GM19452 (cell line): ENCODE results near the gene DDB1.

Experiments
- ATAC-seq: cut with Tn5 transposase; IDR thresholded peaks from one replicate; pipeline ENCODE4 v1.9.1; 2021; ENCODE audit not compliant: unreplicated experiment

DDB1 gene

DNA sequence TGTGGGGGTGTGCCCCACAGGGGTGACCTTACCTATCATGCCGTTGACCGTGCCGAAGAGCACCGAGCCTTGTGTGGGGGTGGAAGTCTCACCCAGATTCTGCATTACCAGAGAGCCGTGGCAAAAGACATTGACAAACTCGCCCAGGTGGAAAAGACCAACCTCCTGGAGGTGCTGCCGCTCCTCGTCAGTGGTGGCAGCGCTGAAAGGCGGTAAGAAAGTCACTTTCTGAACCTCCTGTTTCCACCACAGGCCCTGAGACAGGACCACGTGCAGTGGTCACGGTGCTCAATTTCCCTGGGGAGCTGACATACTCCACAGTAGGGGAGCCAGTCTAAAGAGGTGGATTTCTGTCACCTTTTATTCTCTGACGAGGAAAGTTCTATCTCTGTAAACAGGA lies 30.4 kb downstream of the DDB1 start:
- no peak for ATAC-seq

GRCh38 chr11:61298663-61299244 lies 34.2 kb downstream of the DDB1 start:
- no peak for ATAC-seq

DNA sequence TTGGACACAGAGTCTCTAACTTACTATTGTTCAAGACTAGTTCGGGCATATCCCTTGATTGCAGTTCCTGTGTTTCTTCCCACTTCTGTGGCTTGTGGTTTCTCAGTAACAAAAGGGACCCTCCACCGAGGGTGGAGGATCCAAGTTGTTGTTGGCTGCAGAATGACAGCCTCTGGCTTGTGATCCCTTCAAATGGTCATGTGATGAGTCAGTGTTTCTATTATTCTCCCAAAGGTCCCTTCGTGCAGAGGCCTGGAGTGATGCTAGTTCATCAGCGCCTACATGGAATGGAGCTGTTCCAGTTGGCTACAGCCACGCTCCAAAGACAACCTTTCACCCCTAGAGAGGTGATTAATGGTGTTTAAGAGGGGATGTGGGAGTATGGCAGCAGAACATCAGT lies 35.2 kb downstream of the DDB1 start:
- ATAC-seq: no peak

- ATAC-seq: no peak
These were observed 35.6 kb downstream of the DDB1 start for GRCh38 chr11:61297341-61297740.

DNA sequence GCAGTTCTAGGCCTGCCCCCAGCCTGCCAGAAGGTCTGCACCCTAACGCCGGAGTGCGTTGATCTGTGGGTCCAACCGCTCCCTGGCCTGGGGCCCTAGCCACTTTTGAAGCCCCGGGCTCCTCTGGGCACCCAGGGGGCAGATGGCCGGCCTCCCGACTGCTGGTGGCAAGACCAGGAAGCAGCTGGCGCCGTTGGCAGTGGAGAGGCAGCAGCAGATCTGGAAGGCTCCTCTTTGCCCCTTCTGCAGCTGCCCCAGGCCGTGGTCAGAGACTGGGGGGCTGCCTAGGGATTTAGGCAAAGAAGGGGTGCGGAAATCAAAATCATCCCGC lies 37.3 kb downstream of the DDB1 start:
- ATAC-seq: no peak

DNA sequence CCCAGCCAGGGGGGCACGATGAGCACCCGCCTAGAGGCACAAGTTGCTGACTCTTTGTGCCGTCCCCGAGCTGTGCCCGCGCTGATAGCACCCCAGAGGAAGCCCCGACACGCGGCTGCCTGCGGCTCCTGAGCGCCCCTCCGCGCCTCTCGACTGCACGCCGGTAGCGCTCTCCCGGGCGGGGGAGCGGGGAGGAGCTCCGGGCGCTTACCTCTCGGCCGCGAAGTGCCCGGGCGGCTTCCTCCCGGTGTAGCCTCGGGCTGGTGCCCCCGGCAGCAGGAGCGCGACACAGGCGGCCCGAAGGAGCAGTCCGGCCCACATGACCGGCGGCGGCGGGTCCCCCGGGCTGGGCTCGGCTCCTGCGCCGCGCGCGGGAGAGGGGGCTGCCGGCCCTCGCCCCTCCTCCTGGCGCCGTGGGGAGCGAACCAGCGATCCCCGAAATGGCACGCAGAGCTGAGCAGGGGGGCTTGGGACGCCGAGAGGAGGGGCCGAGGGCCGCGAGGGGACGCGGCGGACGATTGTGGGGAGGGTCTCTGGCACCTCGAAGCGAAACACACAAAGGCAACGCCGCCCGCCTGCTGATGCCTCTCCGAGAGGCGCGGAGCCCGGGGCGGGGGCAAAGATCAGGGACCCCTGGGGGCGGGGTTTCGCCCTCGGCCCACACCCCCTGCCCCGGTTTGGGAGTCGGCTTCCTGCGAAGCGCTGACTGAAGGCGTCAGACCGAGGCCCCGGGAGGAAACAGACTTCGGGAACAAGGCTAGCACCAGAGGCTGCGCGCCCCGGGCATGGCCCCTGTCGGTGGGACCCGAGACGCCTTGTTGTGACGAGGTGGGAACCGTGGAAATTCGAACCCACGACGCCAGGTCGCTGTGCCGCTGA lies 37.9 kb downstream of the DDB1 start, which contains the start of gene VWCE:
Gene VWCE, minus strand, starts transcription at position 600 of the 879 bp plus-strand sequence. Its CDS starts 279 bp downstream, at position 321.
- ATAC-seq: peak; percentile 73

DNA sequence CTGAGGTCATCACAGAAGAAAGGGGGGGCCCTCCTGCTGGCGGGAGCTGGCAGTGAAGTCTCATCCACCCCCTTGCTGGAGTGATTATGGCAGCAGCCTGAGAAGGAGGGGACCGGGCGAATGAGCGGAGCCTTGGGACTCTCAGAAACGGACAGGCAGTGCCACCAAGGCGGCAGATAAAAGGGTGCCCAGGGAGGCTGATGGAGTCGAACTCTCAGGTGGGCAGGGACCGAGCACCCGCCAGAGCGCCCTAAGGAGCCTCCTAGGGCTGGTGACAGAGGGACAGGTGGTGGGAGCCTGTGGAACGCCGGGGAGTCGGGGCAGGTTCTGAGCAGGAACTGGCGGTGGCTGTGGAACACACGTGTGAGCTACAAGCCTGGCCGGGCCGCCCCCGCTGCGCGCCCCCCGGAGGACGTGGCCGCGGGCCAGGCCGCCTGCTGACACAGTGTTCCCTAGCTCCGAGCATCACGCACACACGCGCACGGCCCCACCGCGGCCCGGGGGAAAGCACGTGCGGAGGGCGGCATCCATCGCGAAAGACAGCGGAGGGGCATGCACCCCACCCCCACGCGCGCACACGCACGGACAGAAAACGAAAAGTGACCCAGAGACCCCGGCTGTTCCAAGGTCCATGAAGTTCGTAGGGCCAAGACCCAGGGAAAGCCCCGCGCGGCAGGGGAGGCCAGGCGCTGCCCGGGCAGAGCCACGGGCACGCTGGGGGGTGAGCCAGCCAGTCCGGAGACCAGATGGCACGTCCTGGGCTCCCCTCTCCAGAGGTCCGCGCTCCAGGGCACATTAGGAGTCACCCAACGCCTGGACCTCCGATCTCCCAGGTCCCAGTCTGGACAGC lies 38.8 kb downstream of the DDB1 start:
- peak; percentile 41 for ATAC-seq

DNA sequence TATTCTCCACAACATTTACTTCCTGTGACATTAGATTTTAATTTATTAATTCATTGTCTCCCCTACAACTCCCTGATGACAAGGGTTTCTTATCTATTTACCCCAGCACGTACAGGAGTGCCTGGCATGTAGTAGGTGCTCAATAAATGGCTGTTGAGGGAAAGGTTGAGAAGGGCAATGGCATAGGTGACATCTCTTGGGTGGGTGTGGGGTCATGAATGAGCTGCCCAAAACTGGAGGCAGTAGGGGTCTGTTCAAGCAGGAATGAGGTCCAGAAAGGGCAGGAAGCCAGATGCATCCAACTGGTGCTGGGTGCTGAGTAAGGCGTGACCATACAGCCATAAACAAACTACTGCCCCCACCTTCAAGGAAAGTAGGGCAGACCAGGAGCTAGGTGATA lies 40.5 kb downstream of the DDB1 start:
- no peak for ATAC-seq

GRCh38 chr11:61290905-61291690 lies 41.8 kb downstream of the DDB1 start:
- ATAC-seq: no peak

- ATAC-seq: no peak
These were observed 45.4 kb downstream of the DDB1 start for GRCh38 chr11:61287338-61287977.

GRCh38 chr11:61283613-61284012 lies 49.3 kb downstream of the DDB1 start:
- no peak for ATAC-seq

DNA sequence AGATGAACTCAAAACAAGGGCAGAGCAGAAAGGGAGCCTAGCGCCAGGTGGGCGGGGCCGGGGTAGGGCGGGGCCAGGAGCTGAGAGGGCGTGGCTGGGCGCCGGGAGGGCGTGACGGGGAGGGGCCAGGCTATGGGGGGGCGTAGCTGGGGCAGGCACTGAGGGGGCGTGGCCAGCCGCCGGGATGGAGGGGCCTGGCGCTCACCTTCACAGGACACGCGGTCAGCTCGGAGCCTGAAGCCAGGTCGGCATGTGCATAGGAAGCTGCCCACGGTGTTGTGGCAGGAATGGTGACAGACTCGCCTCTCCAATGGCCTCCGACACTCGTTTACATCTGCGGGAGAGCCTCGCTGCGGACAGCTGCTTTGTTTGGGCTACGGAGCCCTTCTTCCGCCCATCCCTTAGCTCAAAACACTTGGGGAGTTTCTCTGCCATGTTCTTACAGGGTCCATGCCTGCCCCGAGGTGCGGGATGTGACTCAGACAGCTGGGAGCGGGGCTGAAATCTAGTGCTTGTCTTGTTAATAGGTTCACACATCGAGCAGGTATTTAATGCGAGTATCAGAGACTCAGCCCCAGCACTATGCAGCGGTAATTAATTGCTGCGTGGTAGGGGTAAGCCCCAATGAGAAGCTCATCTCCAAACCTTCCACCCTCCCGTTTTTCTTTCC lies 51.2 kb downstream of the DDB1 start:
- no peak for ATAC-seq

- ATAC-seq: no peak
These were observed 51.9 kb downstream of the DDB1 start for GRCh38 chr11:61280883-61281580.

DNA sequence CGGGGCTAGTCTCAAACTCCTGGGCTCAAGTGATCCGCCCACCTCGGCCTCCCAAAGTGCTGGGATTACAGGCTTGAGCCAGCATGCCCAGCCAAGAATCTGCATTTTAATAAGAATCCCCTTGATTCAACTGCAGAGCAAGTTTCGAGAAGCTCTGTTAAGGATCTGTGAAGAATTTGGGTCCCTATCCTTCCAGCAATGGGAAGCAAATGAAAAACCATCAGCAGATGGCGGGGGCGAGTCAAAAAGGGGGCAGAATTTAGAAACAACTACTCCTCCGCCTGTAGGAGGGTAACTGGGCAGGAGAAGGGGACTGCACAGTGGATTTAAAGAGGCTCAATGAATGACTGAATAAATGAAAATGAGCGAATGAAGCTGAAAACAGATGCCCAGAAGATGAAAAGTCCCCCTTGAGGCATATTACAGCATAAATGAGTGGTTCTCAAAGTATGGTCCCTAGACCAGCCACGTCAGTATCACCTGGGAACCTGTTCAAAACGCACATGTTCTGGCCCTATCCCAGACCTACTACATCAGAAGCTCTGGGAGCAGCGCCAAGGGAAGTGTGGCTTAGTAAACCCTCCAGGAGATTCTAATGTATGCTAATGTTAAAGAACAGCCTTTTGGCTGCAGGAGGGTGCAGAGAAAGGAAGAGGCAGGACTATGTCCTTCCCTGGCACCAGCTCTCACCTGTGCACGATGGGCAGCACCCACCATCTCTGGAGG lies 52.8 kb downstream of the DDB1 start:
- no peak for ATAC-seq

DNA sequence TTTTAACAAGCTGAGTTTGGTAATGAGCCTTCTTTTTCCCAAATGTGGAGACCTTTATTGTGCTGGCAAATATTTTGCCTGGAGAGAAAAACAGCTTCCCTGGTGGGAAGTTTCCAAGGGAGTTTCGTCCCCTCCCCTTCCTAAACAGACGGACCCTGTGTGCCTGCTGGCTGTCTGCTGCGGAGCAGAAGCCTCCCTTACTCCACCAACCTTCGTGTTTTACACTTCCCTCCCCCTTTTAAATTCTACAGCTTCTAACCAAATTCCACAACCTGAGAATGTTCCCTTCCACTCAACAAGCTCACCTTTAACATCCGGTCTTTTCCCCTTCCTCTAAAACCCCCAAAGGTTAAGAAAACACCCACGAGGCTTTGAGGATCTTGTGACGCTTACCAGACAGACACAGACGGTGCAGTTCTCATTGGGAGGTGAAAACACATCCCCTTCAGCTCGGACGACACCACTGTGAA lies 54.9 kb downstream of the DDB1 start:
- ATAC-seq: no peak

GRCh38 chr11:61277186-61278000 lies 55.5 kb downstream of the DDB1 start:
- no peak for ATAC-seq

- no peak for ATAC-seq
These were observed 57.7 kb downstream of the DDB1 start for GRCh38 chr11:61275191-61275590.

DNA sequence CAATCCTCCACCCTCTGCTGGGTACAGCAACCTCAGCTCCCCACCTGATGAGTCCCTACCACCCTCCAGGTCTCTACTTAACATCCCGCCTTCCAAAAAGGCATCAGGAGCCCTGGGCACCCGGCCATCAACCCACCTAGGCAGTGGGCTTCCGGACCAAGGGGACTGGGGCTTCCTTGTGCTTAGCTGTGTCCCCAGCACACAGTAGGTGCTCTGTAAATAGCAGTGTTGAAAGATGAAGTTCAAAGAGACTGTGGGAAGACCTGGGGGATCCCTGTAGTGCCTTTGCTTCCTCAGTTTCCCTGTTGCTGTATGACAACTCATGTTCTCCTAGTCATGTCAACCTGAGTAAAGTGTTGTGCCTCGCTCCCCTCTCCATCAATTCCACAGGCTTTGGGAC lies 58.8 kb downstream of the DDB1 start:
- ATAC-seq: no peak
